ENCODE results near the gene F10. TPM values are rescaled to one million over a fixed set of nuclear protein-coding genes. Genes with fewer than 3 reads are reported as not detected.
A peak's percentile ranks its signal among the peaks of the same experiment; 100 is the strongest.

F10 gene
- total and polyA plus RNA-seq, 2 donors (not counting 3 experiments of a cell fraction or from before 2014, with no cell fraction given): 0.25 TPM; not detected in 1

DNA sequence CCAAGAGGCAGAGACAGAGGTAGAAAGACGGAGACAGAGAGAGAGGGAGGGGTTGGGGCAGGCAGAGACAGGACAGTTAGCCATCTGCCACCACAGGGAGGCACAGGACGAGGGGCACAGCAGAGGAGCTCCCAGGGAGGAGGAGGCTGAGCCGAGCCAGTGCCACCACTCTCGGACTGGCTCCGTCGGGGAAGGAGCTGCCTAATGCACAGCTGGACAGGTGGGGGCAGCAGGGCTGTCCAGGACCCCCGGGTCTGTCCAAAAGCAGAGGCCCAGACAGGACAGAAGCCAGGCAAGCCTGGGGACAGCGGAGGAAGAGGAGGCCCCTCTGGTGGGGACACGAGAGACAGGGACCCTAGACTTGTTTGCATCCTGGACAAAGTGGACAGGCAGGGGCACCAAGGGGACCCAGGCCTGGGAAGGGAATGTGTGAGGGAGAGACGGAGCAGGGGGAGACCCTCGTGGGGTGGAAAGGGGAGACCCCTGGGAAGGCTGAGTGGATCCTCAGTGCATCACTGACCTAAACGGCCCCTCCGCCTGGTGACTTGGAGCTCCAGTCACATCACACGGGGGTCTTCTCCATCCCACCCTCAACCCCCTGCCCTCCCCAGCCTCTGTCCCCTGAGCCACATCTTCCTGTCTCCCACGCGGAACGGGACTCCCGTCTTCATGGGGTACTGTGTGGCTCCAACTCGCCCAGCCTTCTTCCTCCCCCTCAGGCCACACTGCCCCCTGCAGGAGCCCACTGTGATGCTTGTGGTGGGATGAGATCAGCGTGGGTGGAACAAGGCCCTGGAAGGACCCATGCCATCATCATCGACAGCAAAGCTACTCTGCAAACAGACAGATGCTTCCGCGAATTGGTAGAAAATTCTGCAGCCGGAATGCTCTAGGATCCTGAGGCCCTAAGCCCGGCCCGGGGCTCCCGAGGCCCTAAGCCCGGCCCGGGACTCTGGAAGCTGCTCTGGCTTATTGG, 915 bp downstream of the F10 start:
- no peaks in the 10 kb centered on the region for H3K36me3 ChIP-seq (ENCODE audit: control insufficient read depth in 2 of 2, extremely low read depth in 1 of 2, insufficient read depth in 2 of 2, low read length in 2 of 2)
- H3K27me3 ChIP-seq (ENCODE audit: control insufficient read depth in 2 of 2, insufficient read depth in 2 of 2, low read length in 2 of 2): no peaks in the 10 kb centered on the region
- BruUV-seq (replicated peaks): no TSS peak
- ChIA-PET POLR2A (no interaction called here), CTCF (interaction anchor here (0.7 kb wide), 1 partner anchor 9 kb away, joined by 4 read pairs; no protein-coding TSS in a partner anchor)
- H3K9me3 ChIP-seq (replicated peaks; ENCODE audit: control insufficient read depth, insufficient read depth, low read length): no peaks in the 10 kb centered on the region
- H3K4me1 ChIP-seq (ENCODE audit: control insufficient read depth, extremely low read depth, insufficient read depth, low read length): no peaks in the 10 kb centered on the region
- H3K4me3 ChIP-seq (replicated peaks in 1 of 3; ENCODE audit: insufficient read depth in 1 of 3, low read depth in 1 of 3, low read length in 3 of 3): no peak overlapping the region
- no peak for TF ChIP-seq EZH2 (IDR thresholded peaks at IDR 0.05; ENCODE audit: borderline replicate concordance, low read depth, low read length, severe bottlenecking)
- TF ChIP-seq JUN (IDR thresholded peaks at IDR 0.05; ENCODE audit: borderline replicate concordance, insufficient read depth, insufficient read length, low read depth): no peak
- no peak for TF ChIP-seq FOS (IDR thresholded peaks at IDR 0.05; ENCODE audit: borderline replicate concordance, insufficient read depth, low read length)
- TF ChIP-seq, protein P1, sequence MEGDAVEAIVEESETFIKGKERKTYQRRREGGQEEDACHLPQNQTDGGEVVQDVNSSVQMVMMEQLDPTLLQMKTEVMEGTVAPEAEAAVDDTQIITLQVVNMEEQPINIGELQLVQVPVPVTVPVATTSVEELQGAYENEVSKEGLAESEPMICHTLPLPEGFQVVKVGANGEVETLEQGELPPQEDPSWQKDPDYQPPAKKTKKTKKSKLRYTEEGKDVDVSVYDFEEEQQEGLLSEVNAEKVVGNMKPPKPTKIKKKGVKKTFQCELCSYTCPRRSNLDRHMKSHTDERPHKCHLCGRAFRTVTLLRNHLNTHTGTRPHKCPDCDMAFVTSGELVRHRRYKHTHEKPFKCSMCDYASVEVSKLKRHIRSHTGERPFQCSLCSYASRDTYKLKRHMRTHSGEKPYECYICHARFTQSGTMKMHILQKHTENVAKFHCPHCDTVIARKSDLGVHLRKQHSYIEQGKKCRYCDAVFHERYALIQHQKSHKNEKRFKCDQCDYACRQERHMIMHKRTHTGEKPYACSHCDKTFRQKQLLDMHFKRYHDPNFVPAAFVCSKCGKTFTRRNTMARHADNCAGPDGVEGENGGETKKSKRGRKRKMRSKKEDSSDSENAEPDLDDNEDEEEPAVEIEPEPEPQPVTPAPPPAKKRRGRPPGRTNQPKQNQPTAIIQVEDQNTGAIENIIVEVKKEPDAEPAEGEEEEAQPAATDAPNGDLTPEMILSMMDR (IDR thresholded peaks at IDR 0.05; ENCODE audit: extremely low read depth in 1 of 2, insufficient read depth in 1 of 2, low read depth in 1 of 2, low read length in 2 of 2): peak; percentile 5 to 28
- no peak for TF ChIP-seq GATA2 (IDR thresholded peaks at IDR 0.05; ENCODE audit: insufficient read depth, insufficient read length, low read depth, low read length)
- no peak for TF ChIP-seq MYC (IDR thresholded peaks at IDR 0.05; ENCODE audit: low read depth, low read length)
- no peak for TF ChIP-seq POLR2A (IDR thresholded peaks at IDR 0.05; ENCODE audit: low read depth, low read length)
- no peak for TF ChIP-seq POLR2AphosphoS5 (IDR thresholded peaks at IDR 0.05; ENCODE audit: insufficient read depth, low read depth, low read length)
- H2AFZ ChIP-seq (ENCODE audit: low read depth, low read length): no peak overlapping the region
- no peak for DNase-seq (ENCODE audit: low read depth, low spot score)
- no peak overlapping the region for H3K27ac ChIP-seq (ENCODE audit: insufficient read depth, low read depth, low read length)
- H4K20me1 ChIP-seq (replicated peaks; ENCODE audit: control insufficient read depth, extremely low read depth, insufficient read depth, low read length): no peaks in the 10 kb centered on the region
- H3K79me2 ChIP-seq (ENCODE audit: control insufficient read depth, insufficient read depth, low read length): no peaks in the 10 kb centered on the region
- no peak for FAIRE-seq
- dilution Hi-C loops (cut with MboI; ENCODE audit: extremely low pct_ligation_motif_present, low sequenced_read_pairs): no loop called here
- intact Hi-C loops (cut with micrococcal nuclease): no loop called here
- H3K4me2 ChIP-seq (ENCODE audit: insufficient read depth, low read length): no peak overlapping the region
- H3K9ac ChIP-seq (replicated peaks; ENCODE audit: extremely low read depth, insufficient read depth, low read length): no peak overlapping the region
- H3K9me1 ChIP-seq (replicated peaks; ENCODE audit: control insufficient read depth, extremely low read depth, insufficient read depth, low read length): no peaks in the 10 kb centered on the region

Measured in endothelial cell of umbilical vein (primary cell).